NCI-H69 (cell line): ENCODE measurements around the gene HNRNPA3.
"Not testable (repeated sequence)": the region's sequence is repeated elsewhere in the genome, so short reads cannot be mapped to it uniquely, and the experiment has no call there.

Source experiments
- DNase-seq: peaks from one replicate; lab custom pipeline; 2025; lab: John Stamatoyannopoulos, UW

The HNRNPA3 gene

GRCh38 chr2:177254433-177255226, 42.0 kb downstream of the HNRNPA3 start:
- peak; percentile 53 for DNase-seq

GRCh38 chr2:177255227-177255601, 42.6 kb downstream of the HNRNPA3 start:
- DNase-seq, result no peak

GRCh38 chr2:177256026-177256425, 43.4 kb downstream of the HNRNPA3 start:
- DNase-seq, result no peak

- DNase-seq, result no peak
Measured at GRCh38 chr2:177256695-177257094, 44.1 kb downstream of the HNRNPA3 start.

- no peak for DNase-seq
Measured at GRCh38 chr2:177257471-177257870, 44.9 kb downstream of the HNRNPA3 start.

- no peak for DNase-seq
Measured at GRCh38 chr2:177258059-177258458, 45.5 kb downstream of the HNRNPA3 start.

- DNase-seq, result no peak
Measured at GRCh38 chr2:177260379-177260778, 47.8 kb downstream of the HNRNPA3 start.

- peak; percentile 16 for DNase-seq
Measured at GRCh38 chr2:177261116-177262060, 48.8 kb downstream of the HNRNPA3 start.

- peak; percentile 13 for DNase-seq
Measured at GRCh38 chr2:177262092-177262491, 49.5 kb downstream of the HNRNPA3 start.

- no peak for DNase-seq
Measured at GRCh38 chr2:177262958-177263450, 50.4 kb downstream of the HNRNPA3 start.

- DNase-seq, result peak; percentile 96
Measured at GRCh38 chr2:177263451-177264208, 51.0 kb downstream of the HNRNPA3 start.

- peak; percentile 73 for DNase-seq
Measured at GRCh38 chr2:177264209-177264692, 51.7 kb downstream of the HNRNPA3 start.

- DNase-seq, result peak; percentile 93
Measured at GRCh38 chr2:177264693-177265587, 52.3 kb downstream of the HNRNPA3 start, which contains the start of gene NFE2L2. Gene NFE2L2, minus strand, starts transcription at chr2:177264727. Its CDS starts 151 bp downstream, at chr2:177264576.

- DNase-seq, result no peak
Measured at GRCh38 chr2:177265824-177266817, 53.5 kb downstream of the HNRNPA3 start.

GRCh38 chr2:177266955-177267354, 54.4 kb downstream of the HNRNPA3 start:
- not testable (repeated sequence) for DNase-seq

- no peak for DNase-seq
Measured at GRCh38 chr2:177268187-177268871, 55.7 kb downstream of the HNRNPA3 start.

GRCh38 chr2:177268901-177269300, 56.3 kb downstream of the HNRNPA3 start:
- DNase-seq, result no peak

- no peak for DNase-seq
Measured at GRCh38 chr2:177270531-177270930, 57.9 kb downstream of the HNRNPA3 start.
